Glomerular endothelial cell (primary cell): ENCODE measurements around the gene ADCK1. TPM values are rescaled to one million over a fixed set of nuclear protein-coding genes. Genes with fewer than 3 reads are reported as not detected.
"Not testable (repeated sequence)": the region's sequence is repeated elsewhere in the genome, so short reads cannot be mapped to it uniquely, and the experiment has no call there.

ENCODE experiments used
- DNase-seq: peaks from one replicate; pipeline ENCODE4 v3.0.0-alpha.2; 2011; ENCODE audit warnings: low read depth, low spot score; ENCODE audit errors: extremely low read depth
- total RNA-seq: library from RNA; depleted of rRNA; stranded (reverse); fragments of >200 nt; gene quantifications from 2 replicates; pipeline ENCODE4 v1.2.3, GENCODE V29; 2015

Gene ADCK1
- total RNA-seq, 1 donor from 2014 or later: 12.7 TPM

GRCh38 chr14:77864085-77864484, 64.2 kb downstream of the ADCK1 start:
- no peak for DNase-seq

- no peak for DNase-seq
These were observed 64.7 kb downstream of the ADCK1 start for GRCh38 chr14:77864580-77864979.

GRCh38 chr14:77865455-77865854, 65.5 kb downstream of the ADCK1 start:
- no peak for DNase-seq

GRCh38 chr14:77866932-77867331, 67.0 kb downstream of the ADCK1 start:
- no peak for DNase-seq

GRCh38 chr14:77867476-77867875, 67.6 kb downstream of the ADCK1 start:
- no peak for DNase-seq

- DNase-seq: no peak
These were observed 68.8 kb downstream of the ADCK1 start for GRCh38 chr14:77868552-77869285.

GRCh38 chr14:77869340-77869739, 69.4 kb downstream of the ADCK1 start:
- DNase-seq: no peak

- DNase-seq: no peak
These were observed 70.7 kb downstream of the ADCK1 start for GRCh38 chr14:77870646-77871045.

- DNase-seq: no peak
These were observed 72.2 kb downstream of the ADCK1 start for GRCh38 chr14:77872152-77872551.

GRCh38 chr14:77872983-77873382, 73.1 kb downstream of the ADCK1 start:
- DNase-seq: no peak

GRCh38 chr14:77878783-77879182, 78.9 kb downstream of the ADCK1 start:
- no peak for DNase-seq

GRCh38 chr14:77880056-77880455, 80.1 kb downstream of the ADCK1 start:
- no peak for DNase-seq

- DNase-seq: no peak
These were observed 82.2 kb downstream of the ADCK1 start for GRCh38 chr14:77882098-77882497.

- no peak for DNase-seq
These were observed 82.7 kb downstream of the ADCK1 start for GRCh38 chr14:77882636-77883035.

- DNase-seq: no peak
These were observed 83.4 kb downstream of the ADCK1 start for GRCh38 chr14:77883131-77883846.

GRCh38 chr14:77883847-77884238, 83.9 kb downstream of the ADCK1 start:
- no peak for DNase-seq

- DNase-seq: no peak
These were observed 85.5 kb downstream of the ADCK1 start for GRCh38 chr14:77885367-77885766.

GRCh38 chr14:77886010-77886409, 86.1 kb downstream of the ADCK1 start:
- no peak for DNase-seq

- not testable (repeated sequence) for DNase-seq
These were observed 89.0 kb downstream of the ADCK1 start for GRCh38 chr14:77888903-77889302.

- DNase-seq: no peak
These were observed 90.1 kb downstream of the ADCK1 start for GRCh38 chr14:77889971-77890442.

- DNase-seq: no peak
These were observed 91.0 kb downstream of the ADCK1 start for GRCh38 chr14:77890873-77891272.

GRCh38 chr14:77892381-77892871, 92.5 kb downstream of the ADCK1 start:
- DNase-seq: no peak
